ENCODE measurements around the gene DBN1.
A peak's percentile ranks its signal among the peaks of the same experiment; 100 is the strongest.
"Not testable (repeated sequence)": the region's sequence is repeated elsewhere in the genome, so short reads cannot be mapped to it uniquely, and the experiment has no call there.

DBN1 gene

GRCh38 chr5:177425801-177426565, 47.5 kb downstream of the DBN1 start:
- Histone ChIP-seq H4K20me1 (ENCODE audit: insufficient read depth, low read length) (peaks cover 21% of the 10 kb centered on the region), H3K4me1 (ENCODE audit: low read length) (peaks cover 44% of the 10 kb centered on the region), H3K4me2 (ENCODE audit: low read length) (peak overlapping the region; percentile 99), H3K36me3 (replicated peaks; ENCODE audit: low read depth, low read length) (peaks cover 5% of the 10 kb centered on the region), H3K4me3 (ENCODE audit: low read length) (peak overlapping the region; percentile 84), H2AFZ (ENCODE audit: low read depth, low read length) (peak overlapping the region; percentile 71), H3K79me2 (ENCODE audit: low read length) (peaks cover 40% of the 10 kb centered on the region), H3K27ac (ENCODE audit: low read length) (peak overlapping the region; percentile 60), H3K9ac (ENCODE audit: low read length) (peak overlapping the region; percentile 81), H3K27me3 (ENCODE audit: low read depth, low read length) (no peaks in the 10 kb centered on the region), H3K9me3 (ENCODE audit: insufficient read depth, low read length) (no peaks in the 10 kb centered on the region)
- no peak for TF ChIP-seq CTCF (IDR thresholded peaks at IDR 0.05; ENCODE audit: low read depth, low read length)

GRCh38 chr5:177425196-177425800, 48.1 kb downstream of the DBN1 start:
- H3K27ac ChIP-seq (ENCODE audit: low read length), result peak overlapping the region; percentile 60
- H3K4me1 ChIP-seq (ENCODE audit: low read length), result peaks cover 37% of the 10 kb centered on the region
- no peaks in the 10 kb centered on the region for H3K9me3 ChIP-seq (ENCODE audit: insufficient read depth, low read length)
- peaks cover 3% of the 10 kb centered on the region for H3K36me3 ChIP-seq (replicated peaks; ENCODE audit: low read depth, low read length)
- H3K4me2 ChIP-seq (ENCODE audit: low read length), result peak overlapping the region; percentile 99
- peaks cover 21% of the 10 kb centered on the region for H4K20me1 ChIP-seq (ENCODE audit: insufficient read depth, low read length)
- TF ChIP-seq CTCF (IDR thresholded peaks at IDR 0.05; ENCODE audit: low read depth, low read length) (no peak), EZH2phosphoT487 (IDR thresholded peaks at IDR 0.05; ENCODE audit: low read depth) (no peak)
- H3K79me2 ChIP-seq (ENCODE audit: low read length), result peaks cover 38% of the 10 kb centered on the region
- no peaks in the 10 kb centered on the region for H3K27me3 ChIP-seq (ENCODE audit: low read depth, low read length)
- peak overlapping the region; percentile 81 for H3K9ac ChIP-seq (ENCODE audit: low read length)
- H3K4me3 ChIP-seq (ENCODE audit: low read length), result peak overlapping the region; percentile 84
- peak overlapping the region; percentile 71 for H2AFZ ChIP-seq (ENCODE audit: low read depth, low read length)

DNA sequence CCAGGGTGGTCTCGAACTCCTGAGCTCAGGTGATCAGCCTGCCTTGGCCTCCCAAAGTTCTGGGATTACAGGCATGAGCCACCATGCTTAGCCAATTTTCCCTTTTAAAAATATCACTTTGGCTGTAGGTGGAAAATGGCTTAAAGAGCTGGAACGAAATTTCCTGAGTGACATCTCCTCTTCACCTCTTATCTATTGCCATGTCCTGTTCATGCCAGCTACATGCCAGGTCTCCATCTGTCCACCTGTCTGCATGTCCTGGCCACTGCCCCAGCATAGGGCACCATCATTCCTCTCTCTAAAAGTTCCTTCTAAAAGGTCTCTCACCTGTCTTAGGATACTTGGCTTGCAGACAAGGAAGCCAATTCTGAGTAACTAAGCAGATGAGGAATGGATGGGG, 49.8 kb downstream of the DBN1 start:
- TF ChIP-seq EZH2phosphoT487 (IDR thresholded peaks at IDR 0.05; ENCODE audit: low read depth) (no peak), CTCF (IDR thresholded peaks at IDR 0.05; ENCODE audit: low read depth, low read length) (no peak)
- no peak overlapping the region for H3K4me3 ChIP-seq (ENCODE audit: low read length)
- no peak overlapping the region for H3K27ac ChIP-seq (ENCODE audit: low read length)

GRCh38 chr5:177421062-177421798, 52.2 kb downstream of the DBN1 start:
- TF ChIP-seq EZH2phosphoT487 (IDR thresholded peaks at IDR 0.05; ENCODE audit: low read depth), result no peak
- no peak for TF ChIP-seq CTCF (IDR thresholded peaks at IDR 0.05; ENCODE audit: low read depth, low read length)

More for the DNA sequence above, 49.8 kb downstream of the DBN1 start:
- peaks cover 7% of the 10 kb centered on the region; the same call in 1 of the 2 replicates for H4K20me1 ChIP-seq (ENCODE audit: insufficient read depth, low read length)
- H3K4me2 ChIP-seq (ENCODE audit: low read length), result no peak overlapping the region
- H3K4me1 ChIP-seq (ENCODE audit: low read length), result peaks cover 20% of the 10 kb centered on the region
- H3K27me3 ChIP-seq (ENCODE audit: low read depth, low read length), result no peaks in the 10 kb centered on the region
- H3K79me2 ChIP-seq (ENCODE audit: low read length), result peaks cover 21% of the 10 kb centered on the region
- no peaks in the 10 kb centered on the region for H3K9me3 ChIP-seq (ENCODE audit: insufficient read depth, low read length)
- no peak overlapping the region for H2AFZ ChIP-seq (ENCODE audit: low read depth, low read length)
- peaks cover 3% of the 10 kb centered on the region for H3K36me3 ChIP-seq (replicated peaks; ENCODE audit: low read depth, low read length)
- no peak overlapping the region for H3K9ac ChIP-seq (ENCODE audit: low read length)

GRCh38 chr5:177420472-177420871, 53.0 kb downstream of the DBN1 start:
- H3K9me3 ChIP-seq (ENCODE audit: insufficient read depth, low read length); H3K27me3 ChIP-seq (ENCODE audit: low read depth, low read length); H3K4me2 ChIP-seq (ENCODE audit: low read length): not testable (repeated sequence)

More at GRCh38 chr5:177421062-177421798, 52.2 kb downstream of the DBN1 start:
- H2AFZ ChIP-seq (ENCODE audit: low read depth, low read length), result no peak overlapping the region
- no peaks in the 10 kb centered on the region for H3K36me3 ChIP-seq (replicated peaks; ENCODE audit: low read depth, low read length)
- H3K4me1 ChIP-seq (ENCODE audit: low read length), result peaks cover 6% of the 10 kb centered on the region
- no peak overlapping the region for H3K4me3 ChIP-seq (ENCODE audit: low read length)
- no peak overlapping the region for H3K9ac ChIP-seq (ENCODE audit: low read length)
- H3K27me3 ChIP-seq (ENCODE audit: low read depth, low read length), result no peaks in the 10 kb centered on the region
- H3K4me2 ChIP-seq (ENCODE audit: low read length), result no peak overlapping the region
- no peaks in the 10 kb centered on the region for H3K79me2 ChIP-seq (ENCODE audit: low read length)
- no peaks in the 10 kb centered on the region for H4K20me1 ChIP-seq (ENCODE audit: insufficient read depth, low read length)
- H3K9me3 ChIP-seq (ENCODE audit: insufficient read depth, low read length), result no peaks in the 10 kb centered on the region
- no peak overlapping the region for H3K27ac ChIP-seq (ENCODE audit: low read length)

More at GRCh38 chr5:177420472-177420871, 53.0 kb downstream of the DBN1 start:
- H3K4me3 ChIP-seq (ENCODE audit: low read length); H3K9ac ChIP-seq (ENCODE audit: low read length); H2AFZ ChIP-seq (ENCODE audit: low read depth, low read length); H3K4me1 ChIP-seq (ENCODE audit: low read length); H3K36me3 ChIP-seq (replicated peaks; ENCODE audit: low read depth, low read length); H3K79me2 ChIP-seq (ENCODE audit: low read length); H4K20me1 ChIP-seq (ENCODE audit: insufficient read depth, low read length); H3K27ac ChIP-seq (ENCODE audit: low read length): not testable (repeated sequence)
